SKM-1 (cell line): Measurements from ENCODE around the gene EYA4.

Source experiments
- DNase-seq: peaks from one replicate; lab custom pipeline; 2025; ENCODE audit not compliant: unreplicated experiment; lab: John Stamatoyannopoulos, UW

EYA4 gene

DNA sequence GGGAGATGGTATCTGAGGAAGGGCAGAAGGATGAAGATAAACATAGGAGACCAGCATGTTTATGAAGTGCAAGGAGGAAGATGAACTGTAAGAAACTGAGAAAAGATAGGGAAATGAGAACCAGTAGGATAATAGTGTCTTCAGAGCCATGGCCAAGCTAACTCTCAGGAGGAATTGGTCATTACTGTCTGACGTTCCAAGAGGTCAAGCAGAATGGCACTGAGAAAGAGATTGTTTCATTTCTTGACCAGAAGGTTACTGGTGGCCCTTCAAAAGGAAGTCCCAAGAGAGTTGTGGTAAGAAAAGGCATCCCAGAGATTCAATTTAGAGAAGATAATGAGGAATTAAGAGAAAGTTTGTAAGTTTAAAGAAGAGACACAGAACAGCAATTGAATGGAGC lies 47.5 kb downstream of the EYA4 start:
- no peak for DNase-seq

DNA sequence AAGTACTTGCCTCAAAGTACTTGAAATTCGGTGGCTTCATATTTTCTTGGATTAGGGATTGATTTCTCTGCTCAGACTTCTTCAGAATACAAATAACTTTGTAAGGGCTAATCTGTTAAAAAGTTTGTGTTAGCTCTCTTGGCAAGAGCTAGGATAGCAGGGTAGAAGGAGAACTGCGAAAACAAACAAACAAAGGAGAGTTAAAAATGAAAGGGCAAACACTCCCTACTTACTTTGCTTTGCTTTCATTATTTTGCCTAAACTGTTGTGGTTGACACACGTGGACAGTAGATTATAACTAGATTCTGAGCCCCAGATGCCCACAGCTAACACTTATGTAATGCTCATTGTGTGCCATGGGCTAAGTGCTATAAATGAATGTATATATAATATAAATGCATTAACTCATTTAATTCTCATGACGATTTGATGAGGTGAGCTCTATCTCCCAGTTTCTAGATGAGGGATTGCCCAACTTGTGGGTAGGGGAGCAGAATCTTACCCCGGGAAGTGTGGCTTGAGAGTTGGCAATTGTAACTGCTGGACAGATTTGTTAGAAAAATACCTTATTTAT lies 48.7 kb downstream of the EYA4 start:
- DNase-seq: no peak

DNA sequence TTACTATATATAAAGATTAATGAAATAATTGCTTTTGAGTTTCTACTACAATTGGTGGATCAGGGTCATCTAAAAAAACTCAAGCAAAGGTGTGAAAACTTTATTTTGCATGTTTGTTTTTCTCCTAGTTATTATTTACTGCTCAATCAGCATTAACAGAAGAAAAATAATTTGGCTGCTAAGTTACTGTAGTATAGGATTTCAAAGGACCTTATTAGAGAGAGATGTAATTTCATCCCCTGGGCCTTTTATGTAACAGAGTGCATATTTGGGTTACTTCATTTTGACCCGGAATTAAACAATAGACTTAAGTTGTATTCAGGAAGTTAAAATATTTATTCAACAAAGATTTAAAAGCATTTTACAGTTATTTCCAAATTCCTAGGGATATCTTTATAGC lies 49.8 kb downstream of the EYA4 start:
- DNase-seq: no peak

DNA sequence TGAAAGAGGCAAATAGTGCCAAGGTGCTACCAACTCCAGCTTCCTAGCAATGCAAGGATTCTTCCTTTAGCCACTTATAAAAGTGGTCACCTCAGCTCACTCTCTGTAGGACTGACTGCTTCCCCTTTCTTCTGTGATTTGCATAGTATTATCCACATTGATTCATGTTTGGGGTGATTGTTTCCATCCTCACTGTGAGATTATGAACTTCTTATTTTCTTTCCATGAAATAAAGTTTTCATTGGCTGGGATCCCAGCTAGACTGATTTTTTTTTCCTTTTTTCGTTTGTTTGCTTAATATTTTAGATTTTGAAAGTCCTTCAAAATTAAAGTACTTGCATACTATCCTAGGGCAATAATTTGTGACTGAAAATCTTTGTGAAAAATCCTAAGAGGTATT lies 50.5 kb downstream of the EYA4 start:
- DNase-seq: no peak

DNA sequence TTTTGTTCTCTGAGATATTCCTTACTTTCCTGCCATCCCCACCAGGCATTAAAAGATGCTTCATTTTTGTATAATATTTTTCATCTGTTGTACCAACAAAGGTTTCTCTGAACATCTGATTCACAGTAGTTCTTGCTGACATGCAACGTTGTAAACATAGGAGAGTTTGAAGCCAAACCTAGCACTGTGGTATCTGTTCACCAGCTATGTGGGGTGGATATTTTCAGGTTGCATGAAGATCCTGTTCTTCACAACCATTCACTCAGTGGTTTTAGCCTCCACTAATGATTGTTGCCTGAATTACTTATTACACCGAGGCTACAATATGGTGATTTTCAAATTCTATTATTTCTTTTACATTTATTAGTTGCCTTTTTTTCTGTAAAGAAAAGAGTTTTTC lies 56.5 kb downstream of the EYA4 start:
- no peak for DNase-seq

DNA sequence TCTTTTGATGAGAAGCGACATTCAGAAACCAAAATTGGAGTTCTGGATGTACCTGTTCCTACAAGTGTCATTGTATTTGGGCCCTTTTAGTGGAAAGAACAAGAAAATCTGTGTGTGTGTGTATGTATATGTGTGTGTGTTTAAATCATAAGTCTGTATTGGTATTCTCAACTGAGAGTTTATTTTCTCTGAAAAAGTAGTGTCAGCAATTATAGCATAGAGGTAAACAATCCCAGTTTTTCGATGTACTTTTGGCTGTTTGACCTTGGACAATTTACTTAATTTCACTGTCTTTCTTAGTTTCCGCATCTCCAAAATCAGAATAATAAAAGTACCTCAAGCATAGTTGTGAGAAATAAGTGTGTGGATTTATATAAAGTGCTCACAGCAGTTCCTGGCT lies 57.2 kb downstream of the EYA4 start:
- no peak for DNase-seq

DNA sequence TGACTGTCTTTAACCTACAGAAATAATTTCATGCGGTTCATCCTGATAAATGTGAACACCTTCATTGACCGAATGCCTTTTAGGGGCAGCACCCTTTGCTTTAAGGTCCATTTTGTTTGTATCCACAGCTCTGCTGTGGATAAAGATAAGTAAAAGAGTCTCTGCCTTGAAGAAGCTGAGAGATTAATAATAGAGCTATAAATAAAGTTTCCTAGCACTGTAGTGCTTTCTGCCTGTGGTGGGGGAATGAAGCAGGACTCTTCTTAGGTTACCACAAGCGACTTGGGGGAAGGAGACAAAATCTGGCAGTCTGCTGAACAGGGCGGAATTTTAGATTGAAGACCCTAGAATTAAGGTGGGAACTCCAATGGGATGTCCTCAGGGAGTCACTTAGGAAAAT lies 57.6 kb downstream of the EYA4 start:
- DNase-seq: no peak

DNA sequence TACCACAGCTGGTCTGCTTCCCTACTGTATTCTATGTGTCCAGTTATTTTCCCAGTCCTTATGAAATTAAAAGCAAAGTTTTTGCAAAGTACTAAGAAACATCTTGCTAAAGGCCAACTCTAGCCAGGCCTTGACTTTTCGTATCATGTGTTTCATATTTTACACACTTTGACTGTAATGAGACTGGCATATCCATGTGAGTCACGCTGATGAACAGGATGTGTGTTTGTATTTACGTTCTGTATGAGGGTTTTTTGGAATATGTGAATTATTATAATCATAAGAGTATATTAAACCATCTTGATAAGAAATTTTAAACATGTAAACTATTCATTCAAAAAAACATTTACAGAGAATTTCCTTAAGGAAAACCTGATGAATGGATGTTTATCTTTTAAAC lies 59.7 kb downstream of the EYA4 start:
- DNase-seq: no peak

DNA sequence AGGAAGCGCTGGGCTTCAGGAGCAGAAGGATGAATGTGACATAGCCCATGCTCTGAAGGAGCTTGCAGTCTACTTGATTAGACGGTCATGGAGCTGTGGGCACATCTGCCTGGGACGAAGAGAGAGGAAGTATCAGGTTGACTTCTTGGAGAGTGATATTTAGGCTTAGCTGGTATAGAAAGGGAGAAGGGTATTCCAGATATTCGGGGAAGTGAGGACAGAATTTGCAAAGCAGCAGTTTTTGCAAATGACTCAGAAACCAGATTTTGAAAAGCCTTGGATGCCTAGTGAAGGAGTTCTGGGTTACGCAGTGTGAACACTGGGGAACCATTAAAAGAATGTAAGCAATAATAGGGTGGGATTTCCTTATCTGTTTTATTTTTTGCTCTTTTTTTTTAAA lies 60.7 kb downstream of the EYA4 start:
- DNase-seq: no peak

DNA sequence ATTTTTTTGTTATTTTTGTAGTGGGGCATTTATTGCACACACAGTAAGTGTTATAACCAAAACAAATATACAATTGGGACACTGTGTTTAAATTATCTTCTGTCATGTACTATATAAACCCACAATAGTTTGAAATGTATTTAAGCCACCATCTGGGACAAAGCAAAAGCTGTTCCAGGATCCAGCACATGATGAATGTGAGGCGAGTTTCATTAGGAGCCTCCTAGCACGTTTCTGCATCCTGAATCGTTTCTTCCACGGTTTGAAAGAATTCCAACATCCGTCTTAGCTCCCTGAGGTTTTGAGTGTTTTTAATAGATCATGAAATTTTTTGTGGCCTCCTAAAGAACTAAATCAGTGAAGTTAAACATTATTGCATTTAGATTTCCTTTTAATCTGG lies 65.8 kb downstream of the EYA4 start:
- DNase-seq: no peak

DNA sequence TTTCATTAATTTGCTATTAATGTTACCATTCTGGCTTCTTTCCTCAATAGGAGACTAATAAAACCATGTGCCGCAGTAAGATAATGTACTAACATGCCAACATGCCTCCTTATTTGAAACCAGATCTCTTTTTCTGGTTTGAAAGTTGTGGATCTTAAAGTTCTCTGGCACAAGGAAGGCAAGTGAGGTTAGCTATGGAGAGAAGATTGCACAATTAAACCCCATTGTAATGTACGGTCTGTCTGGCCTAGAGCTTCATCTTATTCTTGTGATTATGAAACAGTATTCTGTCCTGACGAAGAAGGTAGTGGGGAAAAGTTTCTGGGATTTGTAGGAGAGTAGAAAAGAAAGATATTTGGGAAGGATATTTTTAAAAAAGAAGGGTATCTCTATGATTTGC lies 68.4 kb downstream of the EYA4 start:
- DNase-seq: peak; percentile 11

DNA sequence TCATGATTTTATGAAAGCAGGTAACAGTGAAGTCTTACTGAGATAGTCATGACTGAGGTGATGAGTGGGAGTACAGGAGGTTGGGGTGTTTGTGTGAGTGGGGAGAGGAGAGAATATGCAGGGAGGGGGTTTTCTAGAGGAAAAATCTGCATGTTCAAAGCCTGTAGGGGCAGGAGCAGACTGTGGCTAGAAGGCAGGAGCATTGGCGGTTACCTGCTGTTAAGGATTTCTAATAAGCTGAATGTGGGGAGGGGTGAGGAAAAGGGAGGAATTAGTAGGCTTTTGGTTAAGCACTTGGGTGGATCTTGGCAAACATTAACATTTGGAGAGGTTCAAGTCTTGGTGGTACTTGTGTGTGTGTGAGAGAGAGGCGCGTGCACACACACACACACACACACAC lies 70.8 kb downstream of the EYA4 start:
- DNase-seq: no peak

DNA sequence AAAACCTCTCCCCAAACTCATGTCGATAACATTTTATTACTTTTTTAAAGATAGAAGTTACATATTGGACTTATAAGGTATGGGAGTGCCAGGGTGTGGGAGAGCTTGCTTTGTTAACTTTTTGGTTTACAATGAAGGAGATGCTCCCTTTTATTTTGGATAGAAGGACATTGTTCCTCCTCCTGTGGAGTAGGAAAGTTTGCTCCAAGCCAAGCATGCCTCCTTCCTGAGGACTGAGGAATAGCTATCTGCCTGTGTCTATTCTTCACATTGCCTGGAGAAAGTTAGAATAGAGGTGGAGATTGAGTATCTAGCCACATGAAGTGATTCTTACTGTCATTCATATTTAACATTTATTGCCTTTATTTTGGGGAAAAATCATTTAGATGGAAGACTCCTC lies 71.9 kb downstream of the EYA4 start:
- DNase-seq: no peak

DNA sequence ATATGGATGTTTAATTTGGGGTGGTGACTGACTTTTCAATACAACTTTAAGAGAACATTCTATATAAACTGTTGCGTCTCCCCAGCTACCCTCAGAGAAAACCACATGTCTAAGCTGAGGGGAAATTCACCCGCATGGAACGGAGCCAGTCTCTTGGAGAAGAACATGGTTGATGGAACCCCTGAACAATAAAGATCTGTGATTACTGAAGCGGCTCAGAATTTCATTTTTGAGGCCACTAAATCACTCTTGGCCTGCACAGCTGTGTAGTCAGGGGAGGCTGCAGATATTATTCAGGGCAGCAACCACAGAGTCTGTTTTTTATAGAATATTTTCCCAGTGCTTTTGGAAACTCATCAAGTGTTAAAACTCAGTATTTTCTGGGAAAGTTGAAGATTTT lies 73.8 kb downstream of the EYA4 start:
- DNase-seq: no peak

DNA sequence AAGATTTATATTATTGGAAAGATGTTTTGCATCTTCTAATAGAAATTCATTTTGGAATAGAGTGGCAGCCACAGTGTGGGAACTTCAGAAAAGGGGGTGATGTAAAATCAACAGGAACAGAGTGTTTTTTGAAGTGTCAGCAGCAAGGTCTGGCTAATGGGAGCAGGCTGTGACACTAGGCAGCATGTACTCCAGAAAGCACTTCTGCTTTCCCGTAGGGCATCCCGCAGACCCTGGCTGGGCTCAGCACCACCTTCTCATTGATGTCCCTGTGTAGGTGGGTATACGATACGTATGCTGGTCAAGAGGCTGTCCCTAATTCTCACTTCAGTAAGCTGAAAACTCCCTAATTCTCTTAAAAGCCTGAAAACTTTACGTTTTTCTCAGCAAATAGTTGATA lies 74.7 kb downstream of the EYA4 start:
- peak; percentile 8 for DNase-seq

DNA sequence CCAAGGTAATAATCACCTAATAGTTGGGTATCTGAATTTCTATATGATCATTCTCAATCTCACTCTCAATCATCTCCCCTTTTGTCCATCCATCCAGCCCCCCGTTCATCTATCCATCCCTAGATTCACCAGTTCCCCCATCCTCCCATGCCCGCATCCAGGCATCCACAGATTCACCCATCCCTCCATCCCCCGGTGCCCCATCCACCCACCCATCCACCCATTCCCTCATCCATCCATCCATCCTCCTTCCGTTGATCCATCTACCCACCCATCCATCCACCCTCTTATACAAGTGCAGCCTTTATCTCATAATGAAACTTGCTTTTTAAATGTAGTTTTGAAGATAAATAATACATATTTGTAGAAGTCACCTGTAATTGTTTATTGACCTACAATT lies 76.5 kb downstream of the EYA4 start:
- DNase-seq: no peak

DNA sequence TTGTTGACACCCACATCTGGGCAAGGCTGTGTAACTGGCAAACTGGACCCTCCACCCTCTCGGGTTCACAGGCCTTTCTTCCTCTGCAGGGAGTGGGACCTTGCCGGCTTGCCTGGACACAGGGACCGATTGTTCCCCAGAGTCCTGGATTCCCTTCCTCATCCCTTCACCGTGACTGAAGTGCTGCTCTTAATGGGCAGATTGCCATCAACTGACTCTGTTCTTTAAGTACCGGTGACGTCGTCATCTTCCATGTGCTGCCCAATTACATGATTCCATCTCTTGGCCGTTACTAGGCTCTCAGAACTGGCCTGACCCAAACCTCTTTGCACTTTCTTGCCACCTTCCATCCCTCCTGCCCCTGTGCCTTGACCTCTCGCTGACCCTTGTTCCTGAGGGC lies 85.4 kb downstream of the EYA4 start:
- DNase-seq: no peak

DNA sequence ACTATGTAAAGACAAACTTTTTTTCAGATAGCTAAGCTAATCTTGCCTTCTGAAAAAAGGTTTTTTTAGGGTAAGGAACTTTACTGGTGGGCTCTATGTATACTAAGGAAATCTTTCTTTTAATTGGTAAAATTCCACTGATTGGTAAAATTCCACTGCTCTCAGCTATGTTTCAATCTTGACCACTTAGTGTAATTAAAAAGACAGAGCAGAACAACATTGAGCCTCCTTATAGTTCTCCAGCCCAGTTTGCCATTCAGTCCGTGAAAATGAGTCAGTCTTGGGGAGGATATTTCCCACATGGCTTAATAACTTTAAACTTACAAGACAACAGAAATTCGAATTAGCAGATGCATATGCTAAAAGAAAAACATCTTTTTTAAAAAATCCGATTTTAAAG lies 92.7 kb downstream of the EYA4 start:
- DNase-seq: no peak

DNA sequence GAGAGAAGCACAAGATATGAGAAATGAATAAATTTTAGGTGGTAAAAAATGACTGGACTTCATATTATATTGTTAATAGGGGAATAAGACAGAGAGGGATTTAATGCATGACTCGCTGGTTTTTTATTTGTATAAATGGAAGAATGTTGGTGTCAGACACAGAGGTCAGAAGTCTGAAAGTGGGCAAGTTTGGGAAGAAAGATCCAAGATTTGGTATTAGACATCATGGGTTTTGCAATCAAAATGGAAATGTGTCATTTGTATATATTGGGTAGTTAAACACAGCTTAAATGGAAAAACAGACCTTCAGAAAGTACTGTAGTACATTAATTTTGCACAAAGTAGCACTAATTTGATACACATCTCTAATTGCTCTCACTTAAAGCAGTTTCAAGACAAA lies 96.2 kb downstream of the EYA4 start:
- no peak for DNase-seq

DNA sequence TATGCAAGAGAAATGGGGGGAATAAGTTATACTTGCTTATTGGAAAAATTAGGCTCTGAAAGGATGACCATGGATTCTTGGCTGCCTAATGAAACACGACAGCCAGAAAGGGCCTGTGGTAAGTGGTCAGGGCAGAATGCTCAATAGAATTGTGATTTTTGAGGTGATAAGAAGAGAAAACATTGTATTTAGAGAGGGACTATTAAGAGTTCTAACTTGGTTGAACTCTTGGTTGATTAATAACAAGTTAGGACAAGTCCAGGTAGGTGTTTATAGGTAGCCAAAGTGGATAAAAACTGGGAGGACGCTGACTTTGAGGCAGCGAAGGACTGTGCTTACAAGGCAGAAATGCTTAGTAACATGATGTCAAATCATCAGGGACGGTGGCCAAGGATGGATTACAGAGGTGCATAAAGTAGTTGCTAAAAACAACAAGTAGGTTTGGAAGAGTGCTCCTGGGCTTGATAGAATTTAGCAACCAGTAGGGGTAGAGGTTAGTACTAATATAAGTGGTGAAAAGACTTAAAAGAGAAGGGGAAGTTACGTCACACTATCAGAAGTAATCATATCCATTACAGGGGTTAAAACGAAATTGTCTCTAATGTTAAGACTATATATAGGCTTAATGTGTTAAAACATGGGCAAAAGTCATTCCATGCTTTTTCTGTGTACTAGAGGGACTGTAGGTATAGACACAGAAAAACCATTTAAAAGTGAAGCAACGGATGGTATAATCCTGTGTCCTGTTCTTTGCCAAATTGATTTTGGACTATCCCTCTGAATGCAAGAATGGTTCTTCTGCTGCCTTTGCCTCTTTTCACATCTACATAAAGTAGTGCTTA lies 98.6 kb downstream of the EYA4 start:
- DNase-seq: no peak

DNA sequence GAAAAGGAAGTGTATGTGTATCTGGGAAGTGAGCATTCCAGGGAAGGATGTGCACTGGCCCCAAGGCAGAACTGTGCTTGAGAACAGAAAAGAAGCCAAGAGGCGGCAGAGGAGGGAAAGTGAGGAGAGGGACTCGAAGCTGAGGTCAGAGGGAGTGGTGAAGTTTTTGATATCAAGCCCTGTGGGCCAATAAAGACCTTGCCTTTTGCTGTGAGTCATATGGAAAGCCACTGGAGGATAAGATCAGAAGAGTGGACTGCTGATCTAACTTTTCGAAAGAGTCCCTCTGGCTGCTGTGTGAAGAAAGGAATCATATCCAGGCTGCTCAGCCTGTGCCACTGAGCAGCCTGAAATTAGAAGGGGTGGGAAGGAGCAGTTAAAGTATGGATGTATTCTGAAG lies 99.4 kb downstream of the EYA4 start:
- DNase-seq: no peak

DNA sequence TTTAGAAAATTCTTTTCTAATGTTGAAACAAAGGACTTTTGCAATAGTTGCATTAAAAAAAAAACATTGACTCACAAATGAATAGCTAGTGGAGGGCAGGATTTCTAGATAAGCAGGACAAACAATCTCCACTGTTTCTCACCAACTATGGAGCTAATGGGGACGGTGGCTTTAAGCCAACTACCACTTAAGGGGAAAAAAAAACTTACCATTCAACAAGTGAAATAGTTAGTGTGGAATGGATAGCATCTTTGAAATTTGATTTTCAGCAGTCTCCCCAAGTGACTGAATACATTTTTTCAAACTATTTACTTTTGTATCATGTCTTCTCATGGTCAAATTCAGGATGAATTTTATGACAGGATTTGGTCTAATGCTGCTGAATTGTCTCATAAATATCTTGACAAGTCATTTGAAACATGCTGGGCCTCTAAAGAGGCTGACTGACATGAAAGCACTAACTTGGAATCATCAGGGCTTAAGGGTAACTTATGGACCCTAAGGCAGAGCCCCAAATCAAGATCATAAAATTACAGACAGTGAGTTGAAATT lies 100.5 kb downstream of the EYA4 start:
- DNase-seq: no peak

DNA sequence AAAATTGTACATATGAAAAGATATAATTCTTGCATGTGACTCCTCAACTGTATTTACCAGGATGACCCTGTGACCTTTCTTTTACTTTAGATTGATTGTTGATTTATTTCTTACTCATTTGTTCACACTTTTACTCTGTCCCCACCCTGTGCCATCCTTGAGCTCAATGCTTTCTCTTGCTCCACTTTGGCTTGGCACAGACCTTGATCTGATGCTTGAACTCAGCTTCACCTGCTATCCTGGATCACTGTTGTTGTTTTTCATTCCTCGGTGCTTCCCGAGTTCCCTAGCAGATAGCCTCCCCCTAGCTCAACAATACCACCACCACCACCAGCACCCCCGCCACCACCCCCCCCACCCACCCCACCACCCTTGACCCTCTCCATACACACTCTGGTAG lies 102.1 kb downstream of the EYA4 start:
- no peak for DNase-seq
